GM12875 (cell line): ENCODE data around the gene GPRC5C.

Experiments
- H3K4me3 ChIP-seq: one replicate; pipeline ENCODE4 v1.5.1; 2011; ENCODE audit warnings: low read depth, low read length, control low read depth
- TF ChIP-seq, protein P1 (sequence below): IDR thresholded peaks from 2 replicates; pipeline ENCODE4 v1.5.1; 2011; ENCODE audit warnings: low read depth, mild to moderate bottlenecking, control low read depth, inconsistent platforms, low read length, moderate library complexity, borderline replicate concordance; ENCODE audit not compliant: insufficient read depth

GPRC5C gene

GRCh38 chr17:74435775-74436359, 4.0 kb downstream of the GPRC5C start:
- no peak overlapping the region for H3K4me3 ChIP-seq
- TF ChIP-seq, protein P1, sequence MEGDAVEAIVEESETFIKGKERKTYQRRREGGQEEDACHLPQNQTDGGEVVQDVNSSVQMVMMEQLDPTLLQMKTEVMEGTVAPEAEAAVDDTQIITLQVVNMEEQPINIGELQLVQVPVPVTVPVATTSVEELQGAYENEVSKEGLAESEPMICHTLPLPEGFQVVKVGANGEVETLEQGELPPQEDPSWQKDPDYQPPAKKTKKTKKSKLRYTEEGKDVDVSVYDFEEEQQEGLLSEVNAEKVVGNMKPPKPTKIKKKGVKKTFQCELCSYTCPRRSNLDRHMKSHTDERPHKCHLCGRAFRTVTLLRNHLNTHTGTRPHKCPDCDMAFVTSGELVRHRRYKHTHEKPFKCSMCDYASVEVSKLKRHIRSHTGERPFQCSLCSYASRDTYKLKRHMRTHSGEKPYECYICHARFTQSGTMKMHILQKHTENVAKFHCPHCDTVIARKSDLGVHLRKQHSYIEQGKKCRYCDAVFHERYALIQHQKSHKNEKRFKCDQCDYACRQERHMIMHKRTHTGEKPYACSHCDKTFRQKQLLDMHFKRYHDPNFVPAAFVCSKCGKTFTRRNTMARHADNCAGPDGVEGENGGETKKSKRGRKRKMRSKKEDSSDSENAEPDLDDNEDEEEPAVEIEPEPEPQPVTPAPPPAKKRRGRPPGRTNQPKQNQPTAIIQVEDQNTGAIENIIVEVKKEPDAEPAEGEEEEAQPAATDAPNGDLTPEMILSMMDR, result no peak

DNA sequence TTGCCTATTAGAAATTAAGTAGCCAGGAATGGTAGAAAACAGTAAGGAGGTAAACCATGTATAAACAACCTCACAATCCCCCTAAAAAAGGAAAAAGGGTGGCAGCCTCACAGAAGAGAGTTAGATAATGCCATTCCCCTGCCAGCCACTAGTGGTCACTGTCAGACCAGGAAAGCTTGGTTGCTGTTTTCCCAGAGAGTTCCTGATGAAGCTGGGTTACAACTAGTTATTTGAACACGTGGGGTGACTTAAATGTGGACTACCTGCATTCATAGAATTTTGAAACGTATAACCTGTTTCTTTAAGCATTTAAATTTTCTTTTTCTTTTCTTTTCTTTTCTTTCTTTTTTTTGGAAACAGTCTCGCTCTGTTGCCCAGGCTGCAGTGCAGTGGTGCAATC, 5.8 kb downstream of the GPRC5C start:
- TF ChIP-seq, protein P1, result peak; percentile 76
- H3K4me3 ChIP-seq, result no peak overlapping the region

- TF ChIP-seq, protein P1, result no peak
- no peak overlapping the region for H3K4me3 ChIP-seq
These were observed 8.0 kb downstream of the GPRC5C start for GRCh38 chr17:74439691-74440567.

- no peak overlapping the region for H3K4me3 ChIP-seq
- TF ChIP-seq, protein P1, result no peak
These were observed 9.6 kb downstream of the GPRC5C start for GRCh38 chr17:74441537-74441936.

DNA sequence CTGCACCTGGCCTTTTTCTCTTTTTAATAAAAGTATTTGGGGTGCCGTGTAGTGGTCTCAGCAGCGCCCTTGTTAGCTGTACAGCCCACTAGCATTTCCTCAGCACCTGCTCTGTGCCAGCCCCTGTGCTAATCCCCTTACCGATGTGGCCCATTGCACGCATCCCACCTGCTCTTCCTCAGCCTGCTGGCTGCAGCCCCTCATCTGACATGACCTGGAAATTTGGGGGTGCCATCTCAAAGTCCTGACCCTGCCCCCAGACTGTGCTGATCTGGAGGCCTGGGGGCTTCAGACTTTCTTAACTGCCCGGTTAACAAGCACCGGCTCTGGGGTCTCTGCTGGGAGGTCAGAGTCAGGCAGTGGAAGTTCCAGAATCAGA, 10.4 kb downstream of the GPRC5C start:
- no peak overlapping the region for H3K4me3 ChIP-seq
- TF ChIP-seq, protein P1, result no peak

DNA sequence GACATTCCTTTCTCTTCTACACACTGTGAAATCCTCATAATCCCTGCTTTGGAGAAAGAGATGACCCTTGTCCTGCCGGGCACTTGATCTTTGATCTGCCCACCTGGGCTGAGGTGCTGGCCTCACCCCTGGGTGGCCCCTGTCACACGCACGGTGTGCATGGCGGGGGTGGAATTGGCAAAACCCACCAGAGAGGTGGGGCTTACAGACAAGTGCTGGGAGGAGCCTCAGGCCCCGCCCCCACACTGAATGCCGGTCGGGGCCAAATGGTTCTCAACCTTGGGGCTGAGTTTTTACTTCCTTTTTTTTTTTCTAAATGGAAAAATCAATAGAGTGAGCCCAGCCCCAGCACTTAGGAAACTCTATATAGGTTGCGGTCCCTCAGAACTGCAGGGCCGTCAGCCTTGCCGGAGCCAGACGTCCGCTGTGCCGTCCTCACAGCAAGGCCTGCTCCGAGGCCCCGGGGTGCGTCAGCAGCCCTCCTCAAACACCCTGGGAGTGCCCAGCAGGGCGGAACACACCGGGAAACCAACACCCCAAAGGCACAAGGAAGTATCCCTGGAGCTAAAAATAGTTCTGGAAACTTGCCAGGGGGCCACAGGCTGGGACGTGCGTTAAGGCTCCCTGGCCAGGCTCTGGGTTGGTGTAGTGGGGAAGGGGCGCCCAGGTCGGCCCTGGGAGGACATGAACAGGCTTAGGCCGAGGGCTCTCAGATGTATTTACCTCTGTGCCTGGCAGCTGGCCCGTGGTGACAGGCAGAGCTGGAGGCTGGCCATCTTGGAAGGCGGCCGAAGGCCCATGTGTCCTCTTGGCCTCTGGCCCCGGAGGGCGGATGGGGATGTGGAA, 11.0 kb downstream of the GPRC5C start:
- TF ChIP-seq, protein P1, result no peak

More for the DNA sequence above, 11.0 kb downstream of the GPRC5C start:
- no peak overlapping the region for H3K4me3 ChIP-seq
